GM12864 (cell line): ENCODE data around the gene PRR13.
"Not testable (repeated sequence)": the region's sequence is repeated elsewhere in the genome, so short reads cannot be mapped to it uniquely, and the experiment has no call there.

Experiments
- DNase-seq: peaks from one replicate; pipeline ENCODE4 v3.0.0-alpha.2; 2011; ENCODE audit warnings: low read depth
- H3K4me3 ChIP-seq: 2 replicates; pipeline ENCODE4 v1.5.1; 2011; ENCODE audit warnings: mild to moderate bottlenecking, low read depth, low read length, control low read depth
- TF ChIP-seq, protein P1 (sequence below): IDR thresholded peaks from 2 replicates; pipeline ENCODE4 v1.5.1; 2011; ENCODE audit warnings: low read depth, mild to moderate bottlenecking, moderate library complexity, low read length, control low read depth, inconsistent platforms; ENCODE audit errors: missing control alignments

The PRR13 gene

GRCh38 chr12:53418221-53418620 is 23.3 kb upstream of the PRR13 start:
- TF ChIP-seq, protein P1, sequence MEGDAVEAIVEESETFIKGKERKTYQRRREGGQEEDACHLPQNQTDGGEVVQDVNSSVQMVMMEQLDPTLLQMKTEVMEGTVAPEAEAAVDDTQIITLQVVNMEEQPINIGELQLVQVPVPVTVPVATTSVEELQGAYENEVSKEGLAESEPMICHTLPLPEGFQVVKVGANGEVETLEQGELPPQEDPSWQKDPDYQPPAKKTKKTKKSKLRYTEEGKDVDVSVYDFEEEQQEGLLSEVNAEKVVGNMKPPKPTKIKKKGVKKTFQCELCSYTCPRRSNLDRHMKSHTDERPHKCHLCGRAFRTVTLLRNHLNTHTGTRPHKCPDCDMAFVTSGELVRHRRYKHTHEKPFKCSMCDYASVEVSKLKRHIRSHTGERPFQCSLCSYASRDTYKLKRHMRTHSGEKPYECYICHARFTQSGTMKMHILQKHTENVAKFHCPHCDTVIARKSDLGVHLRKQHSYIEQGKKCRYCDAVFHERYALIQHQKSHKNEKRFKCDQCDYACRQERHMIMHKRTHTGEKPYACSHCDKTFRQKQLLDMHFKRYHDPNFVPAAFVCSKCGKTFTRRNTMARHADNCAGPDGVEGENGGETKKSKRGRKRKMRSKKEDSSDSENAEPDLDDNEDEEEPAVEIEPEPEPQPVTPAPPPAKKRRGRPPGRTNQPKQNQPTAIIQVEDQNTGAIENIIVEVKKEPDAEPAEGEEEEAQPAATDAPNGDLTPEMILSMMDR, result no peak
- no peak for DNase-seq
- no peak overlapping the region for H3K4me3 ChIP-seq

- H3K4me3 ChIP-seq, result no peak overlapping the region
- TF ChIP-seq, protein P1, result no peak
- DNase-seq, result no peak
Measured at GRCh38 chr12:53419756-53420155, 21.8 kb upstream of the PRR13 start.

- H3K4me3 ChIP-seq, DNase-seq: not testable (repeated sequence)
Measured at GRCh38 chr12:53422247-53422646, 19.3 kb upstream of the PRR13 start.

DNA sequence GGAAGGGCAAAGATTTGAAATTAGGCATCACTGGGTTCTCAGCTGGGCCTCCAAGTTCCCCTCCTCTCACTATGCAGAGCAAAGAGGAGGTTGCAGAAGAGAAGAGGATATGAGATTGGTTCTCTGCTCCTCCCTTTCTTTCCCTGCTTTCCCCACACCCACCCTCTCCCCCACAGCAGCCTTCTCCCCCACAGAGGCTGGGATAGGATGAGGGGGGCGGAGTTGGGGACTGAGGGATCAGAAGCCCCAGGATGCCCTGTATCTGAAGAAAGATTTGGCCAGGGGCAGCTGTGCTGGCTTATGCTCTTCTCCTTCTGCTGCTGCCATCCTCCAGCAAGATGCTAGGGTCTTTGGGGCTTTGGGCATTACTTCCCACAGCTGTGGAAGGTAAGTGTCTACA is 17.9 kb upstream of the PRR13 start, which contains the start of gene AMHR2:
AMHR2 (plus strand) TSS at position 259 of the 400 bp plus-strand sequence; CDS start at position 339, 80 bp downstream.
- TF ChIP-seq, protein P1, result no peak
- DNase-seq, result no peak
- no peak within 1 kb of the TSS for H3K4me3 ChIP-seq

- no peak overlapping the region for H3K4me3 ChIP-seq
- DNase-seq, result no peak
- TF ChIP-seq, protein P1, result no peak
Measured at GRCh38 chr12:53424626-53425514, 16.7 kb upstream of the PRR13 start.

DNA sequence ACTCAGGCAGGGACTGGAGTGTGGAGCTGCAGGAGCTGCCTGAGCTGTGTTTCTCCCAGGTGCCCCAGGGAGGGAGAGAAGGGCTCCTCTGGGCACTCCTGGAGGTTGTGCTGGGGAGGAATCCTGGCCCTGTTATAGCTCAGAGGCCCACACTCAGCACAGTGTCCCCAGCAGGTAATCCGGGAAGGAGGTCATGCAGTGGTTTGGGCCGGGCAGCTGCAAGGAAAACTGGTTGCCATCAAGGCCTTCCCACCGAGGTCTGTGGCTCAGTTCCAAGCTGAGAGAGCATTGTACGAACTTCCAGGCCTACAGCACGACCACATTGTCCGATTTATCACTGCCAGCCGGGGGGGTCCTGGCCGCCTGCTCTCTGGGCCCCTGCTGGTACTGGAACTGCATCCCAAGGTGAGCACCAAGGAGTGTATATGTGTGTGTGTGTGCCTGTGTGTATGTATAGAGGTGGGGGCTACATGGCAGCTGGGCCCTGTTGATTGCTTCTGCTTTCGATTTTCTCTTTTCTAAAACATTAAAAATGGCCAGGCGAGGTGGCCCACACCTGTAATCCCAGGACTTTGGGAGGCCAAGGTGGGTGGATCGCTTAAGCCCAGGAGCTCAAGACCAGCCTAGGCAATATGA is 15.9 kb upstream of the PRR13 start:
- TF ChIP-seq, protein P1, result no peak
- no peak overlapping the region for H3K4me3 ChIP-seq
- DNase-seq, result no peak

GRCh38 chr12:53427905-53428594 is 13.5 kb upstream of the PRR13 start:
- DNase-seq, result no peak
- TF ChIP-seq, protein P1, result no peak
- no peak overlapping the region for H3K4me3 ChIP-seq
